Osteocyte (in vitro differentiated cells): ENCODE measurements around the gene ODF4. TPM values are rescaled to one million over a fixed set of nuclear protein-coding genes. Genes with fewer than 3 reads are reported as not detected.

Source experiments
- DNase-seq: peaks from one replicate; pipeline ENCODE4 v3.0.0; 2021; ENCODE audit warnings: mixed read lengths; ENCODE audit not compliant: unreplicated experiment; ENCODE audit errors: extremely low spot score
- H3K27ac Mint-ChIP-seq: one replicate; pipeline ENCODE4 v1.8.0; 2021; ENCODE audit warnings: mild to moderate bottlenecking, mixed read lengths; ENCODE audit not compliant: unreplicated experiment
- H3K27me3 Mint-ChIP-seq: one replicate; pipeline ENCODE4 v1.8.0; 2021; ENCODE audit warnings: mixed read lengths; ENCODE audit not compliant: unreplicated experiment
- H3K36me3 Mint-ChIP-seq: one replicate; pipeline ENCODE4 v1.8.0; 2021; ENCODE audit warnings: mixed read lengths; ENCODE audit not compliant: unreplicated experiment
- H3K4me1 Mint-ChIP-seq: one replicate; pipeline ENCODE4 v1.8.0; 2021; ENCODE audit warnings: mixed read lengths; ENCODE audit not compliant: unreplicated experiment
- H3K4me3 Mint-ChIP-seq: one replicate; pipeline ENCODE4 v1.8.0; 2021; ENCODE audit warnings: mild to moderate bottlenecking, moderate library complexity, mixed read lengths; ENCODE audit not compliant: unreplicated experiment
- H3K9me3 Mint-ChIP-seq: one replicate; pipeline ENCODE4 v1.8.0; 2021; ENCODE audit warnings: mixed read lengths; ENCODE audit not compliant: unreplicated experiment
- total RNA-seq: library from RNA; stranded (reverse); gene quantifications from 2 replicates; pipeline ENCODE4 v1.2.1, GENCODE V29; 2021
- TF ChIP-seq, protein P1 (sequence below): fragments of 200-600 bp; sonication (generic); IDR thresholded peaks from 2 replicates; pipeline ENCODE4 v1.5.0; 2021; ENCODE audit warnings: antibody characterized with exemption, mild to moderate bottlenecking, moderate library complexity

The ODF4 gene
- total RNA-seq, 1 donor from 2014 or later = not detected

DNA sequence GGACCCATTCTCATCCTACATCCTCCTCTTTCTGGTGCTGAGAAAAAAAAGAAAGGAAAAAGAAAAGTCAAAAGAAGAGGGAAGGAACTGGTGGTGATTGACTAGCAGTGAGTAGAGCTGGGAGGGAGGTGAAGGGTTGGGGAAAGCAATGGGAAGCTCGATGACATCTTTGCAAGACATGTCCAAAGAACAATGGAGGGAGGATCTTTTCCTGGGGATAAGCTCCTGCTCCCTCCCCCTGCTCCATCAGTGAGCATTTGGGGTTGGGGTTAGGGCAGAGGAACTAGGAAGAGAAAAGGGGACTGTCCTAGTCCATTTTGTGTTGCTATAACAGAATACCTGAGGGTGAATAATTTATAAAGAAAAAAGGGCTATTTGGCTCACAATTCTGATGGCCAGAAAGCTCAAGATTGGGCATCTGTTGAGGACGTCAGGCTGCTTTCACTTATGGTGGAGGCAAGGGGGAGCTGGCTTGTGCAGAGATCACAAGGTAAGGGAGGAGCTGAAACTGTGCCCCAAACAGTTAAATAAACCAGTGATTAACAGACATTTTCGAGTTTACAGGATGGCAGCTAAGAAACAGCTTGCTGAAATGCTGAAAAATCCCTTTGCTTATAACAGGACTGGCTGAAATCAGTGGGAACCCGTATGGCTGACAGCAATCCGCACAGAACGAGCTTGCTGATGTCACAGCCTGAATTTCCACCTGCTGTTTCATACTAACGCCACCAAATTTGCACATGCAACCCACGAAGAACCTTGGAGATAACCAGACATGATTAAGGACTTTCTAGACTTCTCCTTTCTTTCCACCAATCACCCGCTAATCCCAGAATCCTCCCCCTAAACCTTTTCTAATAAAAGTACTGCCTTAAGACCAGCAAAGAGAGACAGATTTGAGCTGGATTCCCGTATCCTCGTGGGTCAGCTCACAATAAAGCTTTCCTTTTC lies 1.6 kb upstream of the ODF4 start:
- Mint-ChIP-seq H3K4me1 (peaks cover 6% of the 10 kb centered on the region), H3K27me3 (no peaks in the 10 kb centered on the region), H3K4me3 (no peak overlapping the region), H3K9me3 (no peaks in the 10 kb centered on the region), H3K36me3 (no peaks in the 10 kb centered on the region), H3K27ac (no peak overlapping the region)
- no peak for DNase-seq
- TF ChIP-seq, protein P1, sequence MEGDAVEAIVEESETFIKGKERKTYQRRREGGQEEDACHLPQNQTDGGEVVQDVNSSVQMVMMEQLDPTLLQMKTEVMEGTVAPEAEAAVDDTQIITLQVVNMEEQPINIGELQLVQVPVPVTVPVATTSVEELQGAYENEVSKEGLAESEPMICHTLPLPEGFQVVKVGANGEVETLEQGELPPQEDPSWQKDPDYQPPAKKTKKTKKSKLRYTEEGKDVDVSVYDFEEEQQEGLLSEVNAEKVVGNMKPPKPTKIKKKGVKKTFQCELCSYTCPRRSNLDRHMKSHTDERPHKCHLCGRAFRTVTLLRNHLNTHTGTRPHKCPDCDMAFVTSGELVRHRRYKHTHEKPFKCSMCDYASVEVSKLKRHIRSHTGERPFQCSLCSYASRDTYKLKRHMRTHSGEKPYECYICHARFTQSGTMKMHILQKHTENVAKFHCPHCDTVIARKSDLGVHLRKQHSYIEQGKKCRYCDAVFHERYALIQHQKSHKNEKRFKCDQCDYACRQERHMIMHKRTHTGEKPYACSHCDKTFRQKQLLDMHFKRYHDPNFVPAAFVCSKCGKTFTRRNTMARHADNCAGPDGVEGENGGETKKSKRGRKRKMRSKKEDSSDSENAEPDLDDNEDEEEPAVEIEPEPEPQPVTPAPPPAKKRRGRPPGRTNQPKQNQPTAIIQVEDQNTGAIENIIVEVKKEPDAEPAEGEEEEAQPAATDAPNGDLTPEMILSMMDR = no peak

- Mint-ChIP-seq H3K9me3 (no peaks in the 10 kb centered on the region), H3K27me3 (no peaks in the 10 kb centered on the region), H3K36me3 (no peaks in the 10 kb centered on the region), H3K4me1 (peaks cover 6% of the 10 kb centered on the region), H3K27ac (no peak overlapping the region), H3K4me3 (no peak overlapping the region)
- no peak for DNase-seq
- TF ChIP-seq, protein P1 = no peak
These were observed 893 bp upstream of the ODF4 start for GRCh38 chr17:8338753-8339140.

GRCh38 chr17:8341456-8341855 lies 1.8 kb downstream of the ODF4 start:
- Mint-ChIP-seq H3K27me3 (peaks cover 17% of the 10 kb centered on the region), H3K27ac (no peak overlapping the region), H3K36me3 (no peaks in the 10 kb centered on the region), H3K9me3 (no peaks in the 10 kb centered on the region), H3K4me3 (no peak overlapping the region), H3K4me1 (peaks cover 6% of the 10 kb centered on the region)
- DNase-seq = no peak
- TF ChIP-seq, protein P1 = no peak

DNA sequence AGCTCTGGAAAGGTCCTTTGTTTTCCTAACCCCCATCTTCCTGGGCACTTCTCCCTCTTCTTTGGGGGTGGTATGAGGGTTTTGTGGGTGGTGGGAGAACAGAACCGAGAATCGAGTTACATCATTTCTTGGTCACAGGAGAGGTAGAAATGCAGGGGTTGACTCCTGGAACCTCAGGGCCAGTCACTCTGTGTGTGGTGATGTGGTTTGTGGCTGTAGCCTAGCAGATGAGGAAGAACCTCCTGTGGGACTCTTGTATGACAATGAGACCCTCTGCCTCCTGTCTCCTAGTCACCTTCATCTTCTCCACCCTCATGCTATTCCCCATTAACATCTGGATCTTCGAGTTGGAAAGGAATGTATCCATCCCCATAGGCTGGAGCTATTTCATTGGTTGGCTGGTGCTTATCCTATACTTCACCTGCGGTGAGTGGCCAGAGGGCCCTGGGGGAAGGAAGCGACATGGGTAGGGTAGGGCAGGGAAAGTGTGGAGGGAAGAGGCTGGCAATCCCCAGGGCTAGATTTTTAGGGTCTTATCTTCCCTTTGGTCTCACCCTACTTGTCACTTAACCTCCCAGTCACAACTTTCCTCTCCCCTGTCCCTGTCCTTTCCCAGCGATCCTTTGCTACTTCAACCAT lies 5.5 kb downstream of the ODF4 start:
- Mint-ChIP-seq H3K27me3 (peaks cover 23% of the 10 kb centered on the region), H3K27ac (no peak overlapping the region), H3K4me1 (peaks cover 4% of the 10 kb centered on the region), H3K36me3 (no peaks in the 10 kb centered on the region), H3K4me3 (no peak overlapping the region), H3K9me3 (no peaks in the 10 kb centered on the region)
- no peak for DNase-seq
- TF ChIP-seq, protein P1 = no peak
